IMR-90 (cell line): ENCODE results near the gene CYP20A1. TPM values are rescaled to one million over a fixed set of nuclear protein-coding genes. Genes with fewer than 3 reads are reported as not detected.

Experiments used
- ATAC-seq: fragments of 200-7000 bp; cut with Tn5 transposase; 2 replicates; pipeline ENCODE4 v1.9.1; 2020; ENCODE audit warnings: low read depth, mild to moderate bottlenecking, moderate library complexity
- BruUV-seq: library from RNA; stranded (reverse); fragments of 400-500 nt; replicated peaks from 2 replicates; lab custom pipeline; 2021; lab: Mats Ljungman, UMichigan
- CTCF ChIA-PET: fragments of 300-600 bp; formaldehyde crosslinking; extraction: SDS; loops from one replicate; lab custom pipeline; 2021; ENCODE audit warnings: antibody characterized with exemption; lab: Yijun Ruan, JAX
- POLR2A ChIA-PET: fragments of 300-600 bp; sonication (Branson Sonifier 250); formaldehyde crosslinking; loops from one replicate; lab custom pipeline; 2022; ENCODE audit warnings: antibody characterized with exemption; ENCODE audit not compliant: unreplicated experiment; lab: Charles Lee
- DNase-seq: peaks from one replicate; pipeline ENCODE4 v3.0.0; 2013
- H2AFZ ChIP-seq: replicated peaks from 2 replicates; pipeline ENCODE3; 2013; ENCODE audit warnings: low read length, mild to moderate bottlenecking; ENCODE audit not compliant: poor library complexity
- H2AK5ac ChIP-seq: 2 replicates; pipeline ENCODE4 v1.6.1; 2013; ENCODE audit warnings: low read depth, low read length, inconsistent platforms
- H2AK9ac ChIP-seq: replicated peaks from 2 replicates; pipeline ENCODE3; 2013; ENCODE audit warnings: mild to moderate bottlenecking, low read depth, low read length, moderate library complexity; ENCODE audit not compliant: poor library complexity
- H2BK120ac ChIP-seq: 2 replicates; pipeline ENCODE4 v1.6.1; 2013; ENCODE audit warnings: low read depth, low read length, inconsistent platforms
- H2BK15ac ChIP-seq: 3 replicates; pipeline ENCODE4 v1.6.1; 2013; ENCODE audit warnings: low read depth, low read length, inconsistent platforms
- H2BK20ac ChIP-seq: 2 replicates; pipeline ENCODE4 v1.6.1; 2013; ENCODE audit warnings: low read depth, mild to moderate bottlenecking, inconsistent platforms, low read length, moderate library complexity
- H2BK5ac ChIP-seq: 2 replicates; pipeline ENCODE4 v1.6.1; 2013; ENCODE audit warnings: mild to moderate bottlenecking, low read depth, low read length, inconsistent platforms; ENCODE audit not compliant: poor library complexity, severe bottlenecking
- H3K14ac ChIP-seq: replicated peaks from 2 replicates; pipeline ENCODE4 v1.6.1; 2013; ENCODE audit warnings: low read depth, low read length, inconsistent platforms
- H3K18ac ChIP-seq: 2 replicates; pipeline ENCODE4 v1.6.1; 2013; ENCODE audit warnings: low read depth, low read length, control low read depth
- H3K23ac ChIP-seq: 2 replicates; pipeline ENCODE4 v1.6.1; 2013; ENCODE audit warnings: low read depth, low read length, inconsistent platforms
- H3K27ac ChIP-seq: 2 replicates; pipeline ENCODE4 v1.5.1; 2013; ENCODE audit warnings: mild to moderate bottlenecking, control low read depth, low read length; ENCODE audit not compliant: insufficient read depth
- H3K27me3 ChIP-seq: 2 replicates; pipeline ENCODE4 v1.6.1; 2013; ENCODE audit warnings: low read length; ENCODE audit not compliant: control insufficient read depth, insufficient read depth
- H3K36me3 ChIP-seq: 2 replicates; pipeline ENCODE4 v1.6.1; 2013; ENCODE audit warnings: low read length, mixed read lengths; ENCODE audit not compliant: control insufficient read depth, insufficient read depth
- H3K4ac ChIP-seq: 2 replicates; pipeline ENCODE4 v1.6.1; 2013; ENCODE audit warnings: low read depth, low read length, inconsistent platforms
- H3K4me1 ChIP-seq: 2 replicates; pipeline ENCODE4 v1.6.1; 2013; ENCODE audit warnings: low read length, mixed read lengths; ENCODE audit not compliant: control insufficient read depth, insufficient read depth
- H3K4me2 ChIP-seq: 2 replicates; pipeline ENCODE4 v1.6.1; 2013; ENCODE audit warnings: low read depth, mild to moderate bottlenecking, control low read depth, low read length, moderate library complexity
- H3K4me3 ChIP-seq: 2 replicates; pipeline ENCODE4 v1.5.1; 2013; ENCODE audit warnings: low read depth, mild to moderate bottlenecking, control low read depth, low read length, moderate library complexity; ENCODE audit not compliant: insufficient read depth
- H3K56ac ChIP-seq: 2 replicates; pipeline ENCODE4 v1.6.1; 2013; ENCODE audit warnings: low read length, inconsistent platforms; ENCODE audit not compliant: insufficient read depth; ENCODE audit errors: extremely low read depth
- H3K79me1 ChIP-seq, 2 experiments: 2 replicates each; pipeline ENCODE4 v1.6.1; 2013; ENCODE audit warnings: low read length in 2 of 2, inconsistent platforms in 1 of 2, low read depth in 1 of 2
- H3K9ac ChIP-seq: 2 replicates; pipeline ENCODE4 v1.6.1; 2013; ENCODE audit warnings: low read depth, low read length, control low read depth
- H3K9me1 ChIP-seq: 2 replicates; pipeline ENCODE4 v1.6.1; 2013; ENCODE audit warnings: low read length, inconsistent platforms; ENCODE audit not compliant: insufficient read depth
- H3K9me3 ChIP-seq: 2 replicates; pipeline ENCODE4 v1.6.1; 2013; ENCODE audit warnings: low read length; ENCODE audit not compliant: control insufficient read depth, insufficient read depth
- H4K20me1 ChIP-seq: 2 replicates; pipeline ENCODE4 v1.6.1; 2013; ENCODE audit warnings: low read length, inconsistent platforms; ENCODE audit not compliant: insufficient read depth
- H4K5ac ChIP-seq: 2 replicates; pipeline ENCODE4 v1.6.1; 2013; ENCODE audit warnings: mild to moderate bottlenecking, low read depth, low read length, control low read depth
- H4K8ac ChIP-seq, 2 experiments: 2 replicates each; pipeline ENCODE4 v1.6.1; 2013; ENCODE audit warnings: low read depth in 2 of 2, low read length in 2 of 2, control low read depth in 1 of 2, inconsistent platforms in 1 of 2
- H4K91ac ChIP-seq: 2 replicates; pipeline ENCODE4 v1.6.1; 2013; ENCODE audit warnings: low read depth, low read length, inconsistent platforms; ENCODE audit not compliant: insufficient read depth
- CEBPB ChIP-seq: IDR thresholded peaks from 2 replicates; pipeline ENCODE4 v1.6.1; 2012; ENCODE audit warnings: low read depth, low read length, improper control_type of control experiment
- NFE2L2 ChIP-seq: fragments of 150-350 bp; IDR thresholded peaks from 2 replicates; pipeline ENCODE4 v1.6.1; 2016; ENCODE audit warnings: low read depth, mild to moderate bottlenecking, low read length
- WGBS, 2 experiments: methylation state at CpG; one replicate each; pipeline versions ENCODE4 v1.1.5 to v1.1.7; 2013; ENCODE audit warnings: missing lambda C conversion rate in 2 of 2; ENCODE audit not compliant: insufficient read length in 1 of 2; ENCODE audit errors: extremely low coverage in 2 of 2; 5-methylcytosine and 5-hydroxymethylcytosine counted together
- dilution Hi-C: fragments of 300-500 bp; cut with HindIII; formaldehyde crosslinking; loops from one replicate; pipeline ENCODE4 v1.14.3; 2018; ENCODE audit warnings: low sequenced_read_pairs; ENCODE audit not compliant: unreplicated experiment
- in situ Hi-C: fragments of 300-500 bp; cut with MboI; formaldehyde crosslinking; loops from 3 replicates; pipeline ENCODE4 v1.14.3; 2019; ENCODE audit warnings: low sequenced_read_pairs, inconsistent platforms, mixed read lengths
- intact Hi-C: fragments of 100-400 bp; cut with micrococcal nuclease; formaldehyde crosslinking; loops from 2 replicates; pipeline ENCODE4 v1.10.0; 2022
- polyA plus RNA-seq, 3 experiments: library from polyadenylated mRNA; depleted of rRNA; stranded (reverse); fragments of >200 nt; gene quantifications; 2 replicates each; pipeline ENCODE4 v1.2.3, GENCODE V29; 2012; ENCODE audit warnings: low replicate concordance in 1 of 3
- total RNA-seq: library from RNA; depleted of rRNA; stranded (reverse); fragments of >200 nt; gene quantifications from 2 replicates; pipeline ENCODE4 v1.2.3, GENCODE V29; 2012

The CYP20A1 gene
- total and polyA plus RNA-seq, 2 of the 4 experiments (the other 2 are of a cell fraction): 7.0 to 16.8 TPM

- Histone ChIP-seq H2AFZ (no peak overlapping the region), H2BK20ac (no peak overlapping the region), H4K5ac (no peak overlapping the region), H3K18ac (no peak overlapping the region), H4K20me1 (no peaks in the 10 kb centered on the region), H3K4me3 (no peak overlapping the region), H3K56ac (no peak overlapping the region), H3K27me3 (no peaks in the 10 kb centered on the region), H3K36me3 (peaks cover 18% of the 10 kb centered on the region), H3K14ac (no peak overlapping the region), H3K9me3 (no peaks in the 10 kb centered on the region), H4K91ac (no peak overlapping the region), H3K27ac (no peak overlapping the region), H3K9ac (no peak overlapping the region), H2BK5ac (no peak overlapping the region), H2BK15ac (no peak overlapping the region), H3K79me1 (peaks cover 0 to 3% of the 10 kb centered on the region in 2 experiments; a peak in 1 of 4 replicates), H4K8ac (no peak overlapping the region), H2BK120ac (no peak overlapping the region), H3K4me1 (no peaks in the 10 kb centered on the region), H3K4ac (no peak overlapping the region), H3K23ac (no peak overlapping the region), H3K4me2 (no peak overlapping the region), H2AK9ac (no peak overlapping the region), H2AK5ac (no peak overlapping the region), H3K9me1 (no peaks in the 10 kb centered on the region; the same call in 1 of the 2 replicates)
- BruUV-seq: no TSS peak
- ChIA-PET CTCF (no interaction called here), POLR2A (no interaction called here)
- TF ChIP-seq CEBPB (peak; percentile 70; the same call in 1 of the 2 replicates), NFE2L2 (no peak)
- DNase-seq: no peak
- intact Hi-C loops (no loop called here), dilution Hi-C loops (no loop called here), in situ Hi-C loops (no loop called here)
- no peak for ATAC-seq
- WGBS, 2 experiments: no CpG with 5 or more reads among the region's 2 CpGs
These were observed 47.7 kb downstream of the CYP20A1 start for GRCh38 chr2:203286532-203286931.
